GM23248 (cell line): Measurements from ENCODE around the gene ERCC1.

Experiments
- EZH2 ChIP-seq: fragments of 200-600 bp; sonication (generic); IDR thresholded peaks from 2 replicates; pipeline ENCODE4 v1.6.1; 2018; ENCODE audit warnings: antibody characterized with exemption, mild to moderate bottlenecking; ENCODE audit not compliant: insufficient read depth, poor library complexity, severe bottlenecking
- EZH2phosphoT487 ChIP-seq: fragments of 200-600 bp; sonication (generic); IDR thresholded peaks from 2 replicates; pipeline ENCODE4 v1.6.1; 2018; ENCODE audit warnings: antibody characterized with exemption, moderate library complexity, mild to moderate bottlenecking, low read depth; ENCODE audit not compliant: insufficient read depth

DNA sequence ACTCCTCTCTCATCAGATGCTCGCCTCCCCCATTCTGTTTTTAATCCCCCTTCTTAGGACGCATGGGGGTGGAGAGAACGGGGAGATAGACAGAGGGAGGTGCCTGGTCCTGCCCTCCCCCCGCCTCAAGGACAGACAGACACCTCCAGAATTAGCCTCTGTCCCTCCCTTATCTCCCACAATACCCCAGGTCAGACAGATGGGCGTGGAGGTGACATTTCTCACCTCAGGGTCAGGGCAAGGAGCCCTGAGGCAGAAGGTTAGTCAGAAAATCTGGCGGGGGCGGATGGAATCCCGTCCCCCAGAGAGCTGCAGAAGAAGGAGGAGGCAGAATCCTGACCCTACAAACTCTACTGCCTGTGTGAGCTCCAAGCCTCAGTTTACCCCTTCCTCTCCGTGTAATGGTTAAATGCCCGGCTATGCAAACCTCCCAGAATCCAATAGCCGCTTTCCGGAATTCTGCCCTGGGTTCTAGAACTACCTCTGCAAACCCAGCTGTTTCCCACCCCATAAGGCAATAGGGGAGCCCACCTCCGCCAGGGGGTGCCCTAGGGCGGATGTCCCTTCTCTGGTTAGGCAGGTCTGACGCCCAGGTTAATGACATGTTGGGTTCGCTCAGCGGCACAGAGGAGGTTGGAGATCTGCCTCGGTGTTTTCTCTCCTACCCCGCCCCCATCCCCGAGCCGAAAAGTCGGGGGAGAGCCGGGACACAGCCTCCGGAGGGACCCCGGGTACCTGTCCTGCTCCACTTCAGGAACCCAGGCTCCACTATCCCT is 19.7 kb downstream of the ERCC1 start:
- TF ChIP-seq EZH2 (no peak), EZH2phosphoT487 (no peak)
